ENCODE results near the gene SEC24A. TPM values are rescaled to one million over a fixed set of nuclear protein-coding genes. Genes with fewer than 3 reads are reported as not detected.
"Not testable (repeated sequence)": the region's sequence is repeated elsewhere in the genome, so short reads cannot be mapped to it uniquely, and the experiment has no call there.

SEC24A gene
- total RNA-seq, 1 experiment from 2014 or later = 30.4 TPM

DNA sequence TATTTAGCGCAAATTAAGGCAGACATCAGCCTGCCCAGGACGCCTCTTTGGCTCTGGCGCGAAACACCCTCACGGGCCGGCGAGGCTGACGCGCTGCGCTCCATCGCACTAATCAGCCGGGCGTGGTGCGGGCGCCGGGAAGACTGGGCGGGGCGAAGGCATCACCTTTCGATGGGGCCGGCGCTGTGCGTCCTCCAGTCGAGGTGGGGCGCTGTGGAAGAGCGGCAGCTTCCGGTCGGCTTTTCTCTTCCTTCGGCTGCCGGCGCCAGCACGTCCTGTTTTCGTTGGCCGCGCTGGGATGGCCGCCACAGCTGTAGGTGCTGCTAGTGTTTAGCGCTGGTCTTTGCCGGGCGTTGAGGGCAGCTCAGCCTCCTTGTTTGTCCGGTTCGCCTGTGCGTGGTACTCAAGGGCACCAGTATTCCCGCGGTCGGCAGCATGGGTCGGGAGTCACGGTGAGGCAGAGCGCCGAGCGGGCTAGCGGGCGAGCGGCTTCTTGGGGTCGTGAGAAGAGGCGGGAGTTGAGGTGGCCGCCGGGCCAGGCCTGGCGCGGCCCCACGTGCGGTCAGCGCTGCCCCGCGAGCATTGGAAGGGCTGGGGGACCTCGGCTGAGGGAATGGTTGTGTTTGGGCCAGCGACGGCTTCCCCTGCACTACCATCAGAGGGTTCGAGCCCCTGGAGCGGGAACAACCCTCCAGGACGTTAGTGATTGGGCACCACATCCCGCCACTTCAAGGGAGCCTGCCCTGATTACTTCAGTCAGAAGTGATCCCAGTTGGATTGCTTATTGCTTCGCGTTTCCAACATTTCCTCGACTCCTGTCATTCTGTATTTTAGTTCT is 110.1 kb downstream of the SEC24A start, which contains the start of gene DDX46:
Gene DDX46 (plus strand): TSS at position 276 of the 838 bp plus-strand sequence. CDS start 160 bp downstream, at position 436.
- Histone ChIP-seq H3K18ac (ENCODE audit: insufficient read length, low read depth, low read length) (peak within 1 kb of the TSS; percentile 85), H2AFZ (ENCODE audit: low read length) (peak within 1 kb of the TSS; percentile 67), H3K23me2 (ENCODE audit: insufficient read length, low read depth, low read length, poor library complexity, severe bottlenecking) (peaks cover 4% of the 10 kb centered on the region), H2BK5ac (ENCODE audit: insufficient read length, low read length) (peak within 1 kb of the TSS; percentile 47), H3K27ac (ENCODE audit: insufficient read length, low read depth, low read length) (no peak within 1 kb of the TSS), H4K8ac (replicated peaks; ENCODE audit: insufficient read length, low read depth, low read length) (no peak within 1 kb of the TSS), H3K4me1 (ENCODE audit: insufficient read depth, low read length) (peaks cover 4% of the 10 kb centered on the region; the same call in 1 of the 2 replicates), H3K14ac (ENCODE audit: insufficient read depth, low read length) (peak within 1 kb of the TSS; percentile 94), H3K23ac (ENCODE audit: insufficient read length, low read depth, low read length) (no peak within 1 kb of the TSS), H3K56ac (ENCODE audit: insufficient read length, low read depth, low read length) (no peak within 1 kb of the TSS), H2BK20ac (ENCODE audit: low read depth, low read length, poor library complexity, severe bottlenecking) (no peak within 1 kb of the TSS), H3T11ph (ENCODE audit: low read length) (no peak within 1 kb of the TSS), H2AK5ac (ENCODE audit: insufficient read length, low read length) (no peak within 1 kb of the TSS), H3K9ac (ENCODE audit: extremely low read depth, insufficient read length, low read length) (peak within 1 kb of the TSS; percentile 97), H3K79me1 (ENCODE audit: insufficient read depth, low read depth, low read length, poor library complexity, severe bottlenecking) (no peaks in the 10 kb centered on the region), H4K20me1 (ENCODE audit: control insufficient read depth, insufficient read depth, insufficient read length) (no peaks in the 10 kb centered on the region), H2BK120ac (ENCODE audit: low read depth, low read length, poor library complexity, severe bottlenecking) (no peak within 1 kb of the TSS), H4K91ac (ENCODE audit: insufficient read length, low read depth, low read length) (no peak within 1 kb of the TSS), H2BK15ac (ENCODE audit: low read depth, low read length) (no peak within 1 kb of the TSS), H4K5ac (ENCODE audit: insufficient read length, low read depth, low read length) (no peak within 1 kb of the TSS), H3K79me2 (ENCODE audit: insufficient read depth, low read length) (peaks cover 33% of the 10 kb centered on the region), H2BK12ac (ENCODE audit: insufficient read length, low read depth, low read length) (no peak within 1 kb of the TSS), H3K27me3 (ENCODE audit: insufficient read depth, low read length) (no peaks in the 10 kb centered on the region), H3K4ac (ENCODE audit: low read depth, low read length) (no peak within 1 kb of the TSS), H3K4me2 (ENCODE audit: insufficient read depth, insufficient read length, low read length) (peak within 1 kb of the TSS; percentile 50), H3K9me3 (ENCODE audit: control insufficient read depth, low read depth, low read length) (no peaks in the 10 kb centered on the region)
- Mint-ChIP-seq H3K27me3 (ENCODE audit: low read depth) (peaks cover 5% of the 10 kb centered on the region), H3K4me1 (peaks cover 23 to 29% of the 10 kb centered on the region in 2 experiments), H3K27ac (peak within 1 kb of the TSS; percentile 96 to 99 (median 99)), H3K9me3 (no peaks in the 10 kb centered on the region), H3K36me3 (ENCODE audit: insufficient read depth in 1 of 3, low read depth in 3 of 3) (peaks cover 3 to 15% (median 5%) of the 10 kb centered on the region in 3 experiments; a peak in 6 of 7 replicates), H3K4me3 (peak within 1 kb of the TSS; percentile 99 to 100)
- no CpG with 5 or more reads among the region's 73 CpGs for WGBS (ENCODE audit: extremely low coverage, insufficient read length, low lambda C conversion rate)
- peak; percentile 87 for TF ChIP-seq CTCF (conservative IDR thresholded peaks at IDR 0.05)
- peak; percentile 96 for DNase-seq

- H3K4me2 ChIP-seq (ENCODE audit: insufficient read depth, insufficient read length, low read length); H3K27ac ChIP-seq (ENCODE audit: insufficient read length, low read depth, low read length); H3K27ac Mint-ChIP-seq; H4K8ac ChIP-seq (replicated peaks; ENCODE audit: insufficient read length, low read depth, low read length); H3K9me3 ChIP-seq (ENCODE audit: control insufficient read depth, low read depth, low read length); H4K91ac ChIP-seq (ENCODE audit: insufficient read length, low read depth, low read length); H2BK15ac ChIP-seq (ENCODE audit: low read depth, low read length); H4K20me1 ChIP-seq (ENCODE audit: control insufficient read depth, insufficient read depth, insufficient read length); H2BK20ac ChIP-seq (ENCODE audit: low read depth, low read length, poor library complexity, severe bottlenecking); DNase-seq; H2AK5ac ChIP-seq (ENCODE audit: insufficient read length, low read length); H3K56ac ChIP-seq (ENCODE audit: insufficient read length, low read depth, low read length); H3K79me1 ChIP-seq (ENCODE audit: insufficient read depth, low read depth, low read length, poor library complexity, severe bottlenecking); H3T11ph ChIP-seq (ENCODE audit: low read length); H4K5ac ChIP-seq (ENCODE audit: insufficient read length, low read depth, low read length); H3K4me3 Mint-ChIP-seq; H3K23ac ChIP-seq (ENCODE audit: insufficient read length, low read depth, low read length); H2BK12ac ChIP-seq (ENCODE audit: insufficient read length, low read depth, low read length); H3K9me3 Mint-ChIP-seq; H3K27me3 Mint-ChIP-seq (ENCODE audit: low read depth); H3K9ac ChIP-seq (ENCODE audit: extremely low read depth, insufficient read length, low read length); H3K4me1 ChIP-seq (ENCODE audit: insufficient read depth, low read length); H3K14ac ChIP-seq (ENCODE audit: insufficient read depth, low read length); H3K4me1 Mint-ChIP-seq; H2BK120ac ChIP-seq (ENCODE audit: low read depth, low read length, poor library complexity, severe bottlenecking); H3K4ac ChIP-seq (ENCODE audit: low read depth, low read length); H2AFZ ChIP-seq (ENCODE audit: low read length); H3K23me2 ChIP-seq (ENCODE audit: insufficient read length, low read depth, low read length, poor library complexity, severe bottlenecking); H3K27me3 ChIP-seq (ENCODE audit: insufficient read depth, low read length); H3K18ac ChIP-seq (ENCODE audit: insufficient read length, low read depth, low read length); H3K79me2 ChIP-seq (ENCODE audit: insufficient read depth, low read length); H2BK5ac ChIP-seq (ENCODE audit: insufficient read length, low read length): not testable (repeated sequence)
- WGBS (ENCODE audit: extremely low coverage, insufficient read length, low lambda C conversion rate) = no CpG with 5 or more reads among the region's 21 CpGs
- peaks cover 41 to 83% (median 79%) of the 10 kb centered on the region in 3 experiments; a peak in 6 of 7 replicates for H3K36me3 Mint-ChIP-seq (ENCODE audit: insufficient read depth in 1 of 3, low read depth in 3 of 3)
These were observed 119.1 kb downstream of the SEC24A start for GRCh38 chr5:134767528-134768291.
